ENCODE results near the gene MYO18B. TPM values are rescaled to one million over a fixed set of nuclear protein-coding genes. Genes with fewer than 3 reads are reported as not detected.

Gene MYO18B
- total and polyA plus RNA-seq, 2 of the 8 experiments (the other 6 are each of a cell fraction or from before 2014, with no cell fraction given) = 0.62 to 0.78 TPM

DNA sequence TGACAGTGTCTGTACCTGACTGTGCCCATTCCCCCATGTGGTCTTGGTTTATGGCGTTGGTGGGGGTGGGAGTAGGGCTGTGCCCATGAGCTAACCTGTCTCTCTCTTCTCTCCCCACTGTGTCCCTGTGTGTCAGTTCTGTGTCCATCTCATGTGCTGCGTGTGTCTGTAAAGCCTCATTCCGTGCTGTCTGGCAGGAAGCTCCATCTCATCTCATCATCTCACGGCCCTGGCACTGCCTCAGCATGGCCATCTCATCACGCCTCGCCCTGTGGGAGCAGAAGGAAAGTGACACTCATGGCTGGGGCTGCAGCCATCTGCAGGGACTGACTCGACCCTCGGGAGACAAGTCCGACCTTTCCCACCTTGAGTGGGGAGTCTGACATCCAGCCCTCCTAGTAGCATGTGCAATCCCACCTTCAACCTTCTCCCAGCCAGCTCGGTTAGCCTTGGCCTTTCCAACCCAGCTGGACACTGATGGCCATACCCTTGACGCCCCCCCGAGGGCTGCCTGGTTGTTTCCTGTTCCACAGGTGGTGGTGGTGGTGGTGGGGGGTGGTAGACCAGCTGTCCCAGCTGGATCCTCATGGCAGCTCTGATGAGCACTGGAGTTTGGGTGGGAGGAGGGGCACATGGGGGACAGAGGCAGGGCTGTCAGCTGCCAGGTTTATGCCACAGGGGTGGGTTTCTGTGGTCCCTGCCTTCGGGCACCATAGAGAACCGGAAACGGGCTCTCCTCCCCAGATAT lies 19.0 kb downstream of the MYO18B start:
- FAIRE-seq = no peak
- no peak overlapping the region for H3K9ac ChIP-seq (replicated peaks in 1 of 4; ENCODE audit: extremely low read depth in 1 of 4, low read depth in 3 of 4, low read length in 3 of 4)
- H3K23me2 ChIP-seq (ENCODE audit: low read depth, low read length) = no peaks in the 10 kb centered on the region
- TF ChIP-seq SIN3A (conservative IDR thresholded peaks at IDR 0.05 in 1 of 2, IDR thresholded peaks at IDR 0.05 in 1 of 2; ENCODE audit: low read depth in 1 of 2, low read length in 2 of 2) (no peak), SAP30 (IDR thresholded peaks at IDR 0.05; ENCODE audit: insufficient read depth, insufficient replicate concordance, low read length) (no peak), SP4 (IDR thresholded peaks at IDR 0.05; ENCODE audit: low read length) (no peak), BRCA1 (IDR thresholded peaks at IDR 0.05; ENCODE audit: low read depth, low read length) (no peak), CTCF (IDR thresholded peaks at IDR 0.05; ENCODE audit: control extremely low read depth in 1 of 3, insufficient read depth in 1 of 3, low read depth in 1 of 3, low read length in 3 of 3) (no peak), KDM5A (IDR thresholded peaks at IDR 0.05; ENCODE audit: low read length) (no peak), CREB1 (IDR thresholded peaks at IDR 0.05) (no peak), CTBP2 (IDR thresholded peaks at IDR 0.05; ENCODE audit: borderline replicate concordance, insufficient read depth, insufficient read length, low read length) (no peak)
- TF ChIP-seq, protein P1, sequence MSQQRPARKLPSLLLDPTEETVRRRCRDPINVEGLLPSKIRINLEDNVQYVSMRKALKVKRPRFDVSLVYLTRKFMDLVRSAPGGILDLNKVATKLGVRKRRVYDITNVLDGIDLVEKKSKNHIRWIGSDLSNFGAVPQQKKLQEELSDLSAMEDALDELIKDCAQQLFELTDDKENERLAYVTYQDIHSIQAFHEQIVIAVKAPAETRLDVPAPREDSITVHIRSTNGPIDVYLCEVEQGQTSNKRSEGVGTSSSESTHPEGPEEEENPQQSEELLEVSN (IDR thresholded peaks at IDR 0.05) = no peak

More for the DNA sequence above, 19.0 kb downstream of the MYO18B start:
- Histone ChIP-seq H3K4me3 (ENCODE audit: extremely low read depth in 1 of 4, insufficient read depth in 2 of 4, low read depth in 3 of 4, low read length in 4 of 4) (no peak overlapping the region), H2BK5ac (ENCODE audit: low read depth, low read length) (no peak overlapping the region), H2BK120ac (replicated peaks; ENCODE audit: low read depth, low read length) (no peak overlapping the region), H3K9me3 (ENCODE audit: insufficient read depth in 2 of 2, low read depth in 1 of 2, low read length in 1 of 2) (no peaks in the 10 kb centered on the region), H2BK20ac (ENCODE audit: low read length) (no peak overlapping the region), H3K23ac (ENCODE audit: insufficient read length) (no peak overlapping the region), H2BK15ac (ENCODE audit: low read length) (peak overlapping the region; percentile 90; the same call in 1 of the 2 replicates), H3K4me2 (ENCODE audit: insufficient read depth in 1 of 2, low read depth in 2 of 2, low read length in 2 of 2) (no peak overlapping the region), H4K5ac (ENCODE audit: insufficient read length, low read depth, low read length) (no peak overlapping the region), H2AFZ (ENCODE audit: low read length) (no peak overlapping the region), H3K36me3 (ENCODE audit: control insufficient read depth in 2 of 4, insufficient read depth in 4 of 4, low read length in 3 of 4) (no peaks in the 10 kb centered on the region), H3K14ac (ENCODE audit: insufficient read length) (no peak overlapping the region), H4K8ac (ENCODE audit: extremely low read depth, insufficient read depth, low read length) (no peak overlapping the region; the same call in 1 of the 2 replicates), H3K79me2 (ENCODE audit: control insufficient read depth in 1 of 2, insufficient read depth in 2 of 2, low read length in 2 of 2) (no peaks in the 10 kb centered on the region), H3K27me3 (replicated peaks in 1 of 4; ENCODE audit: control insufficient read depth in 3 of 4, extremely low read depth in 1 of 4, insufficient read depth in 3 of 4, low read length in 3 of 4) (no peaks in the 10 kb centered on the region), H2BK12ac (ENCODE audit: low read depth, low read length) (no peak overlapping the region), H4K20me1 (replicated peaks in 1 of 2; ENCODE audit: control insufficient read depth in 1 of 2, insufficient read depth in 2 of 2, low read length in 2 of 2) (no peaks in the 10 kb centered on the region), H4K91ac (replicated peaks; ENCODE audit: insufficient read length, low read length) (peak overlapping the region; percentile 57), H3K4ac (replicated peaks; ENCODE audit: insufficient read length, low read depth, low read length) (peak overlapping the region; percentile 88), H3K4me1 (replicated peaks in 1 of 4; ENCODE audit: control insufficient read depth in 3 of 4, insufficient read depth in 4 of 4, low read length in 3 of 4) (no peaks in the 10 kb centered on the region), H3K79me1 (ENCODE audit: low read depth, low read length) (no peaks in the 10 kb centered on the region), H3K18ac (ENCODE audit: extremely low read depth, low read length) (no peak overlapping the region), H3K27ac (ENCODE audit: low read depth, low read length) (no peak overlapping the region), H3K56ac (replicated peaks; ENCODE audit: insufficient read length, low read depth, low read length) (no peak overlapping the region), H2AK5ac (ENCODE audit: low read depth, low read length) (no peak overlapping the region)
- WGBS, 2 experiments (ENCODE audit: extremely low coverage in 1 of 2, insufficient coverage in 1 of 2, insufficient read length in 1 of 2, insufficient replicate concordance in 2 of 2, low coverage in 1 of 2, low lambda C conversion rate in 2 of 2, missing lambda C conversion rate in 1 of 2) = 84% methylated on average over 15 of the region's 15 CpGs; no CpG with 5 or more reads in 1 of the 2 experiments
- ChIA-PET CTCF (ENCODE audit: partially characterized antibody) (interaction anchor here (0.9 to 5.0 kb wide), 3 partner anchors 8 to 299 kb away, joined by 3 to 31 read pairs (median 6); no protein-coding TSS in a partner anchor), POLR2A (ENCODE audit: partially characterized antibody) (no interaction called here)
- DNase-seq (ENCODE audit: low read depth in 1 of 2, low spot score in 2 of 2) = no peak
